Measurements from ENCODE around the gene SCT. TPM values are rescaled to one million over a fixed set of nuclear protein-coding genes. Genes with fewer than 3 reads are reported as not detected.

SCT gene
- total and polyA plus RNA-seq, 4 donors, result not detected

GRCh38 chr11:590997-591396 is 36.0 kb downstream of the SCT start:
- Histone ChIP-seq H3K9ac (ENCODE audit: insufficient read depth in 1 of 2, low read length in 2 of 2) (no peak overlapping the region), H3K27ac (ENCODE audit: low read depth in 1 of 2, low read length in 1 of 2) (no peak overlapping the region), H3K9me3 (ENCODE audit: control insufficient read depth in 4 of 4, insufficient read depth in 3 of 4, low read length in 3 of 4) (no peaks in the 10 kb centered on the region), H3K4me1 (ENCODE audit: control insufficient read depth in 5 of 5, insufficient read depth in 5 of 5, low read length in 5 of 5) (no peaks in the 10 kb centered on the region), H3K4me3 (no peak overlapping the region), H3K36me3 (ENCODE audit: control insufficient read depth in 4 of 4, insufficient read depth in 4 of 4, low read length in 4 of 4) (peaks cover 16 to 66% (median 41%) of the 10 kb centered on the region in 4 donors), H3K27me3 (ENCODE audit: control insufficient read depth in 3 of 3, insufficient read depth in 3 of 3, low read length in 2 of 3) (no peaks in the 10 kb centered on the region)
- no peak for DNase-seq
- ATAC-seq (ENCODE audit: insufficient read depth, low FRiP score), result no peak
- TF ChIP-seq CTCF (IDR thresholded peaks at IDR 0.05; ENCODE audit: control extremely low read depth, extremely low read depth), result no peak
- 82 to 85% methylated on average over 11 of the region's 11 CpGs for WGBS, 2 donors

- H3K27me3 ChIP-seq (ENCODE audit: control insufficient read depth in 3 of 3, insufficient read depth in 3 of 3, low read length in 2 of 3), result no peaks in the 10 kb centered on the region
- WGBS, 2 donors, result 95 to 96% methylated on average over 26 of the region's 26 CpGs
- TF ChIP-seq CTCF (IDR thresholded peaks at IDR 0.05; ENCODE audit: control extremely low read depth, extremely low read depth), result no peak
- peaks cover 16 to 59% (median 38%) of the 10 kb centered on the region in 4 donors for H3K36me3 ChIP-seq (ENCODE audit: control insufficient read depth in 4 of 4, insufficient read depth in 4 of 4, low read length in 4 of 4)
- no peaks in the 10 kb centered on the region for H3K9me3 ChIP-seq (ENCODE audit: control insufficient read depth in 4 of 4, insufficient read depth in 3 of 4, low read length in 3 of 4)
- H3K27ac ChIP-seq (ENCODE audit: low read depth in 1 of 2, low read length in 1 of 2), result no peak overlapping the region
- no peak overlapping the region for H3K9ac ChIP-seq (ENCODE audit: insufficient read depth in 1 of 2, low read length in 2 of 2)
- H3K4me1 ChIP-seq (ENCODE audit: control insufficient read depth in 5 of 5, insufficient read depth in 5 of 5, low read length in 5 of 5), result no peaks in the 10 kb centered on the region
- no peak for ATAC-seq (ENCODE audit: insufficient read depth, low FRiP score)
- no peak overlapping the region for H3K4me3 ChIP-seq
- DNase-seq, result no peak
These were observed 37.2 kb downstream of the SCT start for GRCh38 chr11:589798-590197.

- H3K9ac ChIP-seq (ENCODE audit: insufficient read depth in 1 of 2, low read length in 2 of 2), result no peak overlapping the region
- peak overlapping the region in 1 of 2 donors; percentile 5 for H3K27ac ChIP-seq (ENCODE audit: low read depth in 1 of 2, low read length in 1 of 2)
- no peak overlapping the region for H3K4me3 ChIP-seq
- DNase-seq (no peak), ATAC-seq (ENCODE audit: insufficient read depth, low FRiP score) (peak; percentile 80)
- H3K9me3 ChIP-seq (ENCODE audit: control insufficient read depth in 4 of 4, insufficient read depth in 3 of 4, low read length in 3 of 4), result no peaks in the 10 kb centered on the region
- H3K27me3 ChIP-seq (ENCODE audit: control insufficient read depth in 3 of 3, insufficient read depth in 3 of 3, low read length in 2 of 3), result no peaks in the 10 kb centered on the region
- 18 to 63% methylated on average over 6 of the region's 6 CpGs for WGBS, 2 donors
- H3K36me3 ChIP-seq (ENCODE audit: control insufficient read depth in 4 of 4, insufficient read depth in 4 of 4, low read length in 4 of 4), result peaks cover 16 to 59% (median 40%) of the 10 kb centered on the region in 4 donors
- TF ChIP-seq CTCF (IDR thresholded peaks at IDR 0.05; ENCODE audit: control extremely low read depth, extremely low read depth), result no peak
- no peaks in the 10 kb centered on the region for H3K4me1 ChIP-seq (ENCODE audit: control insufficient read depth in 5 of 5, insufficient read depth in 5 of 5, low read length in 5 of 5)
These were observed 39.0 kb downstream of the SCT start for GRCh38 chr11:587978-588380.

GRCh38 chr11:587546-587945 is 39.4 kb downstream of the SCT start:
- no peak for ATAC-seq (ENCODE audit: insufficient read depth, low FRiP score)
- Histone ChIP-seq H3K27ac (ENCODE audit: low read depth in 1 of 2, low read length in 1 of 2) (peak overlapping the region in 1 of 2 donors; percentile 32), H3K9ac (ENCODE audit: insufficient read depth in 1 of 2, low read length in 2 of 2) (no peak overlapping the region), H3K4me3 (no peak overlapping the region), H3K9me3 (ENCODE audit: control insufficient read depth in 4 of 4, insufficient read depth in 3 of 4, low read length in 3 of 4) (no peaks in the 10 kb centered on the region), H3K27me3 (ENCODE audit: control insufficient read depth in 3 of 3, insufficient read depth in 3 of 3, low read length in 2 of 3) (no peaks in the 10 kb centered on the region), H3K4me1 (ENCODE audit: control insufficient read depth in 5 of 5, insufficient read depth in 5 of 5, low read length in 5 of 5) (no peaks in the 10 kb centered on the region), H3K36me3 (ENCODE audit: control insufficient read depth in 4 of 4, insufficient read depth in 4 of 4, low read length in 4 of 4) (peaks cover 14 to 55% (median 39%) of the 10 kb centered on the region in 4 donors)
- DNase-seq, result no peak
- 86% methylated on average over 8 of the region's 8 CpGs for WGBS, 2 donors
- TF ChIP-seq CTCF (IDR thresholded peaks at IDR 0.05; ENCODE audit: control extremely low read depth, extremely low read depth), result no peak
